Measurements from ENCODE around the gene GUCD1.

GRCh38 chr22:24582056-24582814 is 27.3 kb upstream of the GUCD1 start:
- TF ChIP-seq EZH2 (IDR thresholded peaks at IDR 0.05; ENCODE audit: insufficient read depth, low read length) (no peak), CTCF (IDR thresholded peaks at IDR 0.05; ENCODE audit: insufficient read depth, low read depth, low read length) (no peak)

All from astrocyte (in vitro differentiated cells and primary cell).